HepG2 (cell line): Measurements from ENCODE around the gene DBNDD1. TPM values are rescaled to one million over a fixed set of nuclear protein-coding genes. Genes with fewer than 3 reads are reported as not detected.

ENCODE experiments used
- ARNT ChIP-seq: fragments of 450-650 bp; IDR thresholded peaks from 2 replicates; pipeline ENCODE4 v1.6.1; 2017
- CEBPZ ChIP-seq: IDR thresholded peaks from 2 replicates; pipeline ENCODE4 v1.6.1; 2012; ENCODE audit warnings: low read length, improper control_type of control experiment
- CHD2 ChIP-seq: IDR thresholded peaks from 2 replicates; pipeline ENCODE4 v1.6.1; 2011; ENCODE audit warnings: low read depth, low read length, improper control_type of control experiment
- FOXA3 ChIP-seq: IDR thresholded peaks from 2 replicates; pipeline ENCODE4 v1.6.1; 2016; ENCODE audit warnings: missing genetic modification reagents, missing compliant biosample characterization
- FOXC1 ChIP-seq: sonication (generic); formaldehyde crosslinking; IDR thresholded peaks from 2 replicates; pipeline ENCODE4 v1.8.0; 2022; ENCODE audit warnings: mild to moderate bottlenecking, missing genetic modification reagents, borderline replicate concordance
- HOXA7 ChIP-seq: sonication (generic); formaldehyde crosslinking; IDR thresholded peaks from 2 replicates; pipeline ENCODE4 v1.8.1; 2022; ENCODE audit warnings: mild to moderate bottlenecking, missing genetic modification reagents, moderate library complexity
- MEIS2 ChIP-seq: sonication (generic); formaldehyde crosslinking; IDR thresholded peaks from 2 replicates; pipeline ENCODE4 v1.9.0; 2021; ENCODE audit warnings: mild to moderate bottlenecking, missing genetic modification reagents
- RARG ChIP-seq: sonication (generic); formaldehyde crosslinking; IDR thresholded peaks from 2 replicates; pipeline ENCODE4 v1.4.0; 2020; ENCODE audit warnings: low read depth, mild to moderate bottlenecking, missing genetic modification reagents
- RFXANK ChIP-seq: IDR thresholded peaks from 2 replicates; pipeline ENCODE4 v1.6.1; 2016
- TIGD3 ChIP-seq: sonication (generic); formaldehyde crosslinking; IDR thresholded peaks from 2 replicates; pipeline ENCODE4 v1.5.1; 2020; ENCODE audit warnings: mild to moderate bottlenecking, missing genetic modification reagents, borderline replicate concordance
- U2AF2 ChIP-seq: fragments of 200-400 bp; formaldehyde crosslinking; IDR thresholded peaks from 2 replicates; pipeline ENCODE4 v1.6.1; 2017; ENCODE audit warnings: low read depth, mild to moderate bottlenecking, low read length
- ZBTB33 ChIP-seq: sonication (generic); formaldehyde crosslinking; IDR thresholded peaks from 2 replicates; pipeline ENCODE4 v1.4.0; 2020; ENCODE audit warnings: missing genetic modification reagents
- ZFP90 ChIP-seq: sonication (generic); formaldehyde crosslinking; IDR thresholded peaks from 2 replicates; pipeline ENCODE4 v1.8.0; 2022; ENCODE audit warnings: missing genetic modification reagents, mild to moderate bottlenecking, inconsistent platforms, borderline replicate concordance
- ZNF34 ChIP-seq: sonication (generic); formaldehyde crosslinking; IDR thresholded peaks from 2 replicates; pipeline ENCODE4 v1.4.0; 2020; ENCODE audit warnings: mild to moderate bottlenecking, missing genetic modification reagents, borderline replicate concordance
- ZNF414 ChIP-seq: sonication (generic); formaldehyde crosslinking; IDR thresholded peaks from 2 replicates; pipeline ENCODE4 v1.5.0; 2020; ENCODE audit warnings: missing genetic modification reagents
- ZNF557 ChIP-seq: sonication (generic); formaldehyde crosslinking; IDR thresholded peaks from 2 replicates; pipeline ENCODE4 v1.4.0; 2020; ENCODE audit warnings: missing genetic modification reagents
- ZNF563 ChIP-seq: sonication (generic); formaldehyde crosslinking; IDR thresholded peaks from 2 replicates; pipeline ENCODE4 v1.8.0; 2022; ENCODE audit warnings: mild to moderate bottlenecking, moderate library complexity, missing genetic modification reagents
- ZNF790 ChIP-seq: sonication (generic); formaldehyde crosslinking; IDR thresholded peaks from 2 replicates; pipeline ENCODE4 v1.8.0; 2022; ENCODE audit warnings: missing genetic modification reagents, mild to moderate bottlenecking, borderline replicate concordance
- ZNF841 ChIP-seq: sonication (generic); formaldehyde crosslinking; IDR thresholded peaks from 2 replicates; pipeline ENCODE4 v1.8.1; 2023; ENCODE audit warnings: missing genetic modification reagents, borderline replicate concordance
- ZSCAN20 ChIP-seq: sonication (generic); formaldehyde crosslinking; IDR thresholded peaks from 2 replicates; pipeline ENCODE4 v1.4.0; 2020; ENCODE audit warnings: missing genetic modification reagents, mild to moderate bottlenecking, borderline replicate concordance
- ZSCAN5A ChIP-seq: sonication (generic); formaldehyde crosslinking; IDR thresholded peaks from 2 replicates; pipeline ENCODE4 v1.8.0; 2022; ENCODE audit warnings: mild to moderate bottlenecking, missing genetic modification reagents, borderline replicate concordance
- polyA plus RNA-seq, 8 experiments: library from polyadenylated mRNA; depleted of rRNA in 3 of 8; stranded (reverse) in 7 of 8; unstranded in 1 of 8; fragments of >200 nt; fragmentation: Illumina TruSeq in 4 of 8; extraction: Trizol in 4 of 8; gene quantifications; 2 replicates each; pipeline versions ENCODE4 v1.2.1 to v1.2.3, GENCODE V29; 2011 to 2016; ENCODE audit warnings: low read depth in 4 of 8, missing spikeins in 1 of 8, mixed read lengths in 1 of 8; ENCODE audit not compliant: insufficient read depth in 1 of 8
- total RNA-seq, 5 experiments: library from RNA; depleted of rRNA; stranded (reverse); fragments of >200 nt; fragmentation: Illumina TruSeq; extraction: Trizol; gene quantifications; 2 replicates each; pipeline ENCODE4 v1.2.3, GENCODE V29; 2016; ENCODE audit warnings: low read depth in 1 of 5

The DBNDD1 gene
- total and polyA plus RNA-seq, 2 of the 13 experiments (the other 11 are each of a cell fraction or from before 2014, with no cell fraction given): 17.0 to 40.4 TPM

- TF ChIP-seq HOXA7 (CRISPR knock-in tag) (no peak), ZSCAN5A (CRISPR knock-in tag) (no peak), ZNF34 (CRISPR knock-in tag) (no peak), FOXA3 (CRISPR knock-in tag) (peak; percentile 52; the same call in 1 of the 2 replicates), U2AF2 (no peak), ZNF841 (CRISPR knock-in tag) (no peak), RARG (no peak), CHD2 (no peak), FOXC1 (CRISPR knock-in tag) (peak; percentile 63; the same call in 1 of the 2 replicates), ZFP90 (CRISPR knock-in tag) (peak; percentile 73; the same call in 1 of the 2 replicates), ARNT (no peak), ZBTB33 (CRISPR knock-in tag) (peak; percentile 81; the same call in 1 of the 2 replicates), RFXANK (CRISPR knock-in tag) (no peak), TIGD3 (CRISPR knock-in tag) (peak; percentile 77; the same call in 1 of the 2 replicates), CEBPZ (no peak), ZSCAN20 (CRISPR knock-in tag) (no peak; the same call in 1 of the 2 replicates), MEIS2 (CRISPR knock-in tag) (0 out of 2 replicates have a peak, but pooled peaks have one; percentile 28), ZNF790 (CRISPR knock-in tag) (no peak), ZNF563 (CRISPR knock-in tag) (peak; percentile 66), ZNF414 (CRISPR knock-in tag) (no peak; the same call in 1 of the 2 replicates), ZNF557 (CRISPR knock-in tag) (no peak)
These were observed 27.9 kb upstream of the DBNDD1 start (continued) for GRCh38 chr16:90046971-90047713.
